CMK (cell line): ENCODE results near the gene BMP6.
"Not testable (repeated sequence)": the region's sequence is repeated elsewhere in the genome, so short reads cannot be mapped to it uniquely, and the experiment has no call there.

ENCODE experiments used
- DNase-seq: peaks from one replicate; pipeline ENCODE4 v3.0.0-alpha.2; 2010; ENCODE audit warnings: low read depth

BMP6 gene

DNA sequence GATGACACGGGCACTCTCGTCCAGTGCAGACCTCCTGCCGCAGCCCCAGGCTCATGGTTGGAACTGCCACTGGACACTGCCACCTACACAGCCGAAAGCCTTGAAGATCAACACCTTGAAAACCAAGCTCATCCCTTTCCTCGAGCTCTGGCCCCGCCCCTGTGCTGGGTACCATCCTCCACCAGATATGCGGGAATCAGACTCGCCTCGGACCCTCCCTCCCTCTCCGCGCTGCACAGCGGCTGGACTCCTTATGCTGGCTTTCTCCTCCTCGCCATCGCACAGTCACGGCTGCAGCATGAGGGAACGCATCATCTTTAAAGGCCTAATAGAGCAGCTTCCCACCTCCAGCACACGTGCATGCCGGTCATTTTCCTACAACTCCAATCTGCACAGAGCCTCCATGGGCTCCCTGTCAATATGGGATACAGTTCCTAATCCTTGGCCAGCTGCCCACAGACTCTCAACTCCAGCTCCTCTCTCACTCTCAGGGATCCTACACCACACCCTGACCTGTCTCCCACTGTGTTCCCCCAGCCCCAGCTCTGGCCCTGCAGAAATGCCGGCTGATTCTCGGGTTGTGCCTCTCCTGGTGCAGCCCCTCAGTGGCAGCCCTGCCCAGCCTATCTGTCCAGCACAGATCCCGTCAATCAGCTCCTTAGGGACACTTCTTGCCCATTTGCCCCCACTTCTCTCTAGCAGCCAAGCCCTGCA is 161.5 kb downstream of the BMP6 start:
- no peak for DNase-seq

- DNase-seq, result no peak
These were observed 162.9 kb downstream of the BMP6 start for GRCh38 chr6:7888587-7889357.

DNA sequence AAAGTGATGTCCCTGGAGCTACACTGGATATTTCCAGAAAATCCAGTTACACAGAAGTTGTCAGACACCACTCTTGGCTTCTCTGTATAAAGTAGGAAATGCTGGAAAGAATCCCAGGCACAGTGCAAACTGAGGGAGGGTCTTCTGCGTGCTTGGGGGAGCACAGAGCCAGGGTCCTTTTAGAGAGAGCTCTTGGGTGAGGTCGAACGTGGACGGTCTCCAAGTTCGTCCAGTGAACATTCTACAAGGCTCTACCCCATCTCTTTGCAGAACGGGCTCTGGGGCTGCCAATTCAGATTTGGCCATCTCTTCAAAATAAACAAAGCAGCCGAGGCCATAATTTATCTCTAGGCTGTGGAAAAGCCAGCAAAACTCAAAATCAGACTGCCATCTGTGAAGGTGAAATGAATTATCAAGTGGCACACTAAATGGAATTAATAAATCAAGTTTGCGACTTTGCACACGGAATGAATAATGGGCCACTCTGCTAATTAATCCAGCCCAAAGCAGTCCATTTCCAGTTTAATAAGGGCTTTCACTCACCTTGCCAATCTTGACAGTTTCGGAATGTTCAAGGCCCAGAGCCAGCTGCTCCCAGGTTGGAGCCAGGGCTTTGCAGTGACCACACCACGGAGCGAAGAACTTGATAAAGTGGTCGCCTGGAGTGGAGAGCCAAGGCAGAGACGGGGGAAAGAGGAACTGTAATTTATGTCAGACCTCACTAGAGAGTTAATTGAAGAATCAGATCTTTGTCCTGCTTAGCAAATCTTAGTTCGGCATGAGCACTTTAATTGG is 165.4 kb downstream of the BMP6 start:
- no peak for DNase-seq

- DNase-seq, result not testable (repeated sequence)
These were observed 166.5 kb downstream of the BMP6 start for GRCh38 chr6:7892367-7892766.

DNA sequence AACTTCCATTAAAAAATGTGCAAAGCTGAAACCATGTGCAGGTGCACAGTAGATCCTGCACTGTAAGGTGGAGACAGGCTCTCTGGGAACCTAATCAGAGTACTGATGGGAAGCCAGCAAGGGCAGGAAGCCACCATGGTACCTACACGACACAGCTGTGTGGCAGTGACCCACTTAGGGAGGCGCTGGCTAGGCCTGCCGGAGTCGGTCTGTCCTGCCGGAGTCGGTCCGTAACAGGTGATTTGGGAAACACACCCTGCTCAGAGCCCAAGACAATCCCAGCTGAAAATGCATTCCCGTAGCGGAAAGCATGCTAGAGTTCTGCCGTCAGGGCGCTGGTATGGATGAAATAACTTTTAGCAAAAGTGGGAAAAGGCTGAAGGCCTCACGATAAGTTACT is 167.4 kb downstream of the BMP6 start:
- no peak for DNase-seq

DNA sequence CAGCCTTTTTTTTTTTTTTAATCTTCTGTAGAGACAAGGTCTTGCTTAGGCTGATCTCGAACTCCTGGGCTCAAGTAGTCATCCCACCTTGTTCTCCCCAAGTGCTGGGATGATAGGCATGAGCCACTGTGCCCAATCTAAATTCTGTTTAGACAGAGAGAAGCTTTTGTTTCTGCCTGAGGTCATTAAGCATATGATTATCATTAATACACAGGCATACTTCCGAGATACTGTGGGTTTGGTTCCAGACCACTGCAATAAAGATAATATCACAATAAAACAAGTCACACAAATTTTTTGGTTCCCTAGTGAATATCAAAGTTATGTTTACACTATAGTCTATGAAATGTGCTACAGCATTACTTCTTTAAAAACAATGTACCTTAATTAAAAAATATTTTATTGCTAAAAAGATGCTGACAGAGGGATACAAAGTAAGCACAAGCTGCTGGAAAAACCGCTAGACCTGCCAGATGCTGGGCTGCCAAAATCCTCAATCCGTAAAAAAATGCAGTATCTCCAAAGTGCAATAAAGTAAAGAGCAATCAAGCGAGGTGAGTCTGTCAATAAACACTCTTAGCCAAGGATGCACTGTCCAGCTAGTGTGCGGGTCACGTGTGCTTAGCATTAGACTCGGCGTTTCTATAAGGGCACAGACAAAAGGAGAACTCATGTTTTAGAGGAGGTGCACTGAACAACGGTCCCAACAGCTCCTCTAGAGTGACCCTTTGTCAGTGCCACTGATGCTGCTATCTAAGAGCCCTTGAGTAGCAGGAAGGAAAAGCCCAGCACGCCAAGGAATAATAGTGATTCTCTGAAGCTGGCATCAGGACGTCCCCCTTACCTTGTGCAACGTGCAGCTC is 168.6 kb downstream of the BMP6 start:
- DNase-seq, result no peak

- no peak for DNase-seq
These were observed 169.2 kb downstream of the BMP6 start for GRCh38 chr6:7895125-7895423.

DNA sequence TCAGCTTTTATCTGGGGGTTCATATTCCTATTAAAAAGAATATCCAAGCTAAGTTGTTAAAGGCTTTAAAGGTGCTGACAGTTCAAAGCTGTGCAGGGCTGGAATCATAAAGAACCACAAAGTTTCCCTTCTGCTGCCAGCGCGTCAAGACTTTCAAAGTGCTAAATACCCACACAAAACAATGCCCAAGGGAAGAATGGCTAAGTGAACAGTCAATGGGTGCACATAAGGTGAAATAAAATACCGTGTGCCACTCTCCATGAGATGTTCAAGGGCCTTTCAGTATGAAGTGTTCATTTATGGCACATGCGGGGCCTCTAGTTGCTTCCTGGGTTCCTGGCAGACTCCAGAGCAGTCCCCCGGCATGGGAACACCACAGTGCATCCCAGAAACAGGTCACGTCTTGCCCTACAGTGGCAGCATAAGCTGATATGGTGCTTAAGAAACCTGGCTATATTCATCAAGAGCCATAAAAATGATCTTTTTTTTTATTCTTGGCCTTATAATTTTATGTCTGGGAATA is 170.6 kb downstream of the BMP6 start:
- no peak for DNase-seq

DNA sequence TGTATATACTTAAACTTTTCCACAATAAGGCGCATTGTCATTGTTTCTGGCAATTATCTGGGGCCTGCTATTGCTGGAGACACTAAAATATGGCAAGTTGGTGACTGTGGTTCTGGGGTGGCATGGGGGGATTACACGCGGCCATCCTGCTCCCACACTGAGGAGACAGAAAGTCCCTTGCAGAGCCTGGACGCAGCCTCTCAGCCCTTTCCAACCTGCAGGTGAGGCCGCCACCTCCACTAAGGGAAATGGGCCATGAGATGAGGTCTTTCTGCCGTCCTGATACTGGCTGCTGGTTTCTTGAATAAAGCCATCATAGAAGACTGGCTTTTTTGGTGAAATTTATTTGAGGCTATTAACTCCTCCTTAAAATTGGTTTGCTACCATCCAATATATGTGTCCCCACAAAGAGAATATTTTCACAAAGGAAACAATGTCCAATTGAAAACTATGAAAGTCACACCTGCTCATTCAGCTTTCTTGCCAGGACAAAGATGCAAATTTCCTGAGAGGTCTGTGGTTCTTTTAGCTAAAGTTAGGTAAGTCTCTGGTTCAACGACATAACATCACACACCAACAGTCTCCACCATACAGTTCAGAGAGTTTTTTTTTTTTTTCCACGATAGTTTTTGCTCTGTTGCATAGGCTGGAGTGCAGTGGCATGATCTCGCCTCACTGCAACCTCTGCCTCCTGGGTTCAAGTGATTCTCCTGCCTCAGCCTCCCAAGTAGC is 171.7 kb downstream of the BMP6 start:
- no peak for DNase-seq

DNA sequence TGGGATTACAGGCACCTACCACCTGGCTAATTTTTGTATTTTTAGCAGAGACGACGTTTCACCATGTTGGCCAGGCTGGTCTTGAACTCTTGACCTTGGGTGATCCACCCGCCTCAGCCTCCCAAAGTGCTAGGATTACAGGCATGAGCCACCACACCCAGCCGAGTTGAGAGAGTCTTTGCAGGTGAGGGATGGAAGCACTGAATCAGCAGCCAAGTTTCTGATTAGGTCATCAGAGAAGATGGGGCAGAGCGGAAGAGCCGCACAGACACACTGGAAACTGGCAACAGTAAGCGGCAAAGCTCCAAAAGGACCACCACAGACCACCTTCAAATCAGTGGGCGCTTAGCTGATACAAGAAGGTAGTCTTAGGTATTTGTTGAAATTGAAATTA is 172.3 kb downstream of the BMP6 start:
- not testable (repeated sequence) for DNase-seq

- DNase-seq, result no peak
These were observed 173.4 kb downstream of the BMP6 start for GRCh38 chr6:7899101-7899888.

DNA sequence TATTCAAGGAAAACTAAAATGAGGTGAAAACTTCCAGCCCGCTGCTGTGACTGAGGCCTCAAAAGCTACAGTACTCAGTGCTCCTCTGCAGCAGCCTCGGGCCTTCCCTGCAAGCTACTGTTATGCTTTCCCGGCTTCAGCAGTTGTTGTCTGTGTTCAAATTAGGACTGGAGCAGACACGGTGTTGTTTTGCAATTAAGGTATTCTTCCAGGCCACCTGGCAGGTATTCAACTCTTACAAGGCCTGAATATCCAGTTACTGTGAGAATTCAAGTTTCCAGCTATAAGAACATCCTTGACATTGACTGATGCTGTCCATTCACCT is 174.0 kb downstream of the BMP6 start:
- no peak for DNase-seq

DNA sequence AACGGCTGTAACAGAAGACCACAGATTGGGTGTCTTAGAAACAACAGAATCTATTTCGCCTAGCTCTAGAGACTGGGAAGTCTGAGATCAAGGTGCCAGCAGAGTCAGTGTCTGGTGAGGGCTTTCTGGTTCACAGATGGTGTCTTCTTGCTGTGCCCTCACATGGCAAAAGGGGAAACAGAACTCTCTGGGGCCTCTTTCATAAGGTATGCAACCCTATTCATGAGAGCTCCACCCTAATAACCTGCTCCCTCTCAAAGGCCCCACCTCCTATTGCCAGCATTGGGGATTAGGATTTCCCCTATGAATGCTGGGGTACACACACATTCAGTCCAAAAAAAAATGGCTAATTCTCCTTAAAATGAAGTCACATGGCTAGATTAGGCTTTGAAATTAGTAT is 174.7 kb downstream of the BMP6 start:
- DNase-seq, result no peak

DNA sequence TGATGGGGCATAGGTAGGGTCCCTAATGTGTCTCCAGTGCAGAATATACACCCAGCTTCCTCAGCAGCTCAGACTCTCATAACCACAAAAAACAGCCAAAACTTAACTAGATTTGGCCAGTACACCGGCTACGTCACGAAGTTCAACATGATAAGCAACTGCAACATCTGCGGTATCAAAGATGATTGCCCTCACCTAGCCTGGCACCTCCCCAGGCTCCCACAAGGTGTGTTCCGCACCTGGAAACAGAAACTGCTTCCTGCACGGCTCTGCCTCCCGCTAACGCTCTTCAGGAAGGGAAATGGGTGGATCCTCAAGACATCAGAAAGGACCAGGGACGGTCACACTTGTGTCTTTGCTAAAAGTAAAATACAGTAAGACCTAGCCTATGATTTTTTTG is 175.2 kb downstream of the BMP6 start:
- DNase-seq, result no peak

GRCh38 chr6:7901780-7902179 is 175.9 kb downstream of the BMP6 start:
- DNase-seq, result no peak

DNA sequence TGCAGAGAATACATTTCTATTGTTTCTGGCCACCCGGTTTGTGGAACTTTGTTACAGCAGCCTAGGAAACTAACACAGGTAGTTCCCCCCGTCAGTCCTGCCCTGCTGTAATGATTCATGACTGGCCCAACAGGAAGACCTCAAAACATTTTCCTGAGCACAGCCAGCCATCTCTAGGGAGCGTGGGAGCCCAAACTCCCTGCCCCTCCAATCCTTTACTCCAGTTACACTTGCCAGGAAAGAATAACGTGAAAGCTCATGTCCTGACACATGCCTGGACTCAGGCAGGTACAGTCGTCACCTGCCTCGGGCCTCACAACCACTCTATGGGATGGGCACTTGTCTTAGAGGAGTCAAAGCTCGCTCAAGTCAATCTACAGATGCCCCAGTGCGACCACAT is 176.3 kb downstream of the BMP6 start:
- no peak for DNase-seq

DNA sequence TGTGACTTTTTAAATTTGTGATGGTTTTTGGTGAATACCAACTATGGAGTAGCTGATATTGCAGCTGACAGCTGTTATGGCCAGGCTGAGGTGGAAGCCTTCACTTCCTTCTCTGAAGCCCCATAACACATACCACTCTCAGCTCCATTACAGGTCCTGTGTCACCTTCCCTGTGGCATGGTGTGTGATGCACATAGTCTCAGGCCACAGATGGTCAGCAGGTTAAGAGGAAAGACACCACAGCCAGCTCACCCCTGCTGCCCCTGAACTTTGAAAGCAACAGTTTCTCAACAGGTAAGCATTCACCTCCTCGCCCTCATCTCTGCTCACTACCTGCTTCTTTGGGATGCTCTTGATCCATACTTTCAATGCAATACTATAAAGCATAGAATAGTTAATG is 177.0 kb downstream of the BMP6 start:
- DNase-seq, result no peak

DNA sequence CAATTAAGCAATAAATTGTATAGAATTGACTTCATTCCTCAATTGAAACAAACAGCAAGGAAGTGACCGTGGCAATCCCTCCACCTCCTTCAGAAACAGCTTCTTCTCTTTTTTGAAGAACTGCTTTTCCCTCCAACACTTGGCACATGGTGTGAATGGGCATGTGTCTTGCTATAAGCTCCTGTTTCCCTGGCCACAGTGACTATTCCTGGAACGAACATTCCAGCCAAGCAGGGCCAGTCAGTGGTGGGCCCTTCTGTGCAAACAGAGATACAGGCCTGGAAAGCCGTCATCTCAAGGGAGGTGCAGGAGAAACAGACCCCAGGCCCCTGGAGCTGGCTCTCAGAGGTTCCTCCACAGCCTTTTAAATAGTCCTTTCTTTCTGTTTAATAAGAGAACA is 177.8 kb downstream of the BMP6 start:
- no peak for DNase-seq

- DNase-seq, result no peak
These were observed 178.9 kb downstream of the BMP6 start for GRCh38 chr6:7904654-7905319.

GRCh38 chr6:7905416-7905815 is 179.5 kb downstream of the BMP6 start:
- no peak for DNase-seq
